ENCODE data around the gene CEP164. TPM values are rescaled to one million over a fixed set of nuclear protein-coding genes. Genes with fewer than 3 reads are reported as not detected.

CEP164 gene
- total and polyA plus RNA-seq, 2 of the 8 experiments (the other 6 are each of a cell fraction or from before 2014, with no cell fraction given), result 8.4 to 20.8 TPM

- H2BK15ac ChIP-seq (ENCODE audit: low read length), result no peak overlapping the region
- no peak overlapping the region for H3K27ac ChIP-seq (ENCODE audit: low read depth, low read length)
- no peak overlapping the region for H3K18ac ChIP-seq (ENCODE audit: extremely low read depth, low read length)
- H3K4me1 ChIP-seq (replicated peaks in 1 of 4; ENCODE audit: control insufficient read depth in 3 of 4, insufficient read depth in 4 of 4, low read length in 3 of 4), result peaks cover 5 to 10% (median 8%) of the 10 kb centered on the region in 4 experiments
- DNase-seq (ENCODE audit: low read depth in 1 of 2, low spot score in 2 of 2) (no peak), FAIRE-seq (no peak)
- H3K9me3 ChIP-seq (ENCODE audit: insufficient read depth in 2 of 2, low read depth in 1 of 2, low read length in 1 of 2), result no peaks in the 10 kb centered on the region
- no peaks in the 10 kb centered on the region for H3K79me1 ChIP-seq (ENCODE audit: low read depth, low read length)
- no peak overlapping the region for H2BK5ac ChIP-seq (ENCODE audit: low read depth, low read length)
- no peak overlapping the region for H3K23ac ChIP-seq (ENCODE audit: insufficient read length)
- H4K20me1 ChIP-seq (replicated peaks in 1 of 2; ENCODE audit: control insufficient read depth in 1 of 2, insufficient read depth in 2 of 2, low read length in 2 of 2), result peaks cover 0 to 1% of the 10 kb centered on the region in 2 experiments
- H3K4ac ChIP-seq (replicated peaks; ENCODE audit: insufficient read length, low read depth, low read length), result no peak overlapping the region
- H3K56ac ChIP-seq (replicated peaks; ENCODE audit: insufficient read length, low read depth, low read length), result no peak overlapping the region
- no peak overlapping the region for H3K14ac ChIP-seq (ENCODE audit: insufficient read length)
- H3K23me2 ChIP-seq (ENCODE audit: low read depth, low read length), result peaks cover 10% of the 10 kb centered on the region; the same call in 1 of the 2 replicates
- H4K8ac ChIP-seq (ENCODE audit: extremely low read depth, insufficient read depth, low read length), result no peak overlapping the region
- ChIA-PET POLR2A (ENCODE audit: partially characterized antibody) (interaction anchor here (1.1 to 1.9 kb wide), 4 partner anchors 8 to 15 kb away, joined by 3 to 6 read pairs (median 3); partner anchors contain the start of gene CEP164), CTCF (ENCODE audit: partially characterized antibody) (interaction anchor here (0.6 to 1.3 kb wide), 3 partner anchors 9 to 994 kb away, joined by 3 to 4 read pairs (median 3); no protein-coding TSS in a partner anchor)
- no peak overlapping the region for H2AFZ ChIP-seq (ENCODE audit: low read length)
- H3K4me3 ChIP-seq (ENCODE audit: extremely low read depth in 1 of 4, insufficient read depth in 2 of 4, low read depth in 3 of 4, low read length in 4 of 4), result no peak overlapping the region
- H2BK20ac ChIP-seq (ENCODE audit: low read length), result no peak overlapping the region
- H3K9ac ChIP-seq (replicated peaks in 1 of 4; ENCODE audit: extremely low read depth in 1 of 4, low read depth in 3 of 4, low read length in 3 of 4), result no peak overlapping the region
- H3K36me3 ChIP-seq (ENCODE audit: control insufficient read depth in 2 of 4, insufficient read depth in 4 of 4, low read length in 3 of 4), result no peaks in the 10 kb centered on the region
- 83% methylated on average over 5 of the region's 5 CpGs; no CpG with 5 or more reads in 1 of the 2 experiments for WGBS, 2 experiments (ENCODE audit: extremely low coverage in 1 of 2, insufficient coverage in 1 of 2, insufficient read length in 1 of 2, insufficient replicate concordance in 2 of 2, low coverage in 1 of 2, low lambda C conversion rate in 2 of 2, missing lambda C conversion rate in 1 of 2)
- no peak overlapping the region for H2AK5ac ChIP-seq (ENCODE audit: low read depth, low read length)
- H3K79me2 ChIP-seq (ENCODE audit: control insufficient read depth in 1 of 2, insufficient read depth in 2 of 2, low read length in 2 of 2), result no peaks in the 10 kb centered on the region
- H4K91ac ChIP-seq (replicated peaks; ENCODE audit: insufficient read length, low read length), result no peak overlapping the region
- no peak overlapping the region for H4K5ac ChIP-seq (ENCODE audit: insufficient read length, low read depth, low read length)
- H3K27me3 ChIP-seq (replicated peaks in 1 of 4; ENCODE audit: control insufficient read depth in 3 of 4, extremely low read depth in 1 of 4, insufficient read depth in 3 of 4, low read length in 3 of 4), result peaks cover 0 to 4% (median 2%) of the 10 kb centered on the region in 4 experiments; a peak in 5 of 7 replicates
- H2BK120ac ChIP-seq (replicated peaks; ENCODE audit: low read depth, low read length), result no peak overlapping the region
- H3K4me2 ChIP-seq (ENCODE audit: insufficient read depth in 1 of 2, low read depth in 2 of 2, low read length in 2 of 2), result no peak overlapping the region
- H2BK12ac ChIP-seq (ENCODE audit: low read depth, low read length), result no peak overlapping the region
- no peak for TF ChIP-seq RBBP5 (IDR thresholded peaks at IDR 0.05; ENCODE audit: borderline replicate concordance, low read depth, low read length)
- no peak for TF ChIP-seq RXRA (IDR thresholded peaks at IDR 0.05; ENCODE audit: insufficient read depth, low read depth, low read length)
- no peak for TF ChIP-seq RAD21 (IDR thresholded peaks at IDR 0.05 in 1 of 2, conservative IDR thresholded peaks at IDR 0.05 in 1 of 2; ENCODE audit: low read depth in 2 of 2, low read length in 2 of 2)
- no peak for TF ChIP-seq CEBPB (IDR thresholded peaks at IDR 0.05; ENCODE audit: low read depth, low read length)
- no peak for TF ChIP-seq POLR2AphosphoS5 (IDR thresholded peaks at IDR 0.05; ENCODE audit: low read depth, low read length)
- TF ChIP-seq SIN3A (conservative IDR thresholded peaks at IDR 0.05 in 1 of 2, IDR thresholded peaks at IDR 0.05 in 1 of 2; ENCODE audit: low read depth in 1 of 2, low read length in 2 of 2), result no peak
Observed at GRCh38 chr11:117319214-117319840, 8.3 kb upstream of the CEP164 start.
